DMS153 treated with DMSO at 0.1 percent for 48 hours (cell line): ENCODE data around the gene ADAMTSL2.

Source experiments
- DNase-seq: peaks from one replicate; lab custom pipeline; 2025; ENCODE audit not compliant: unreplicated experiment; lab: John Stamatoyannopoulos, UW

Gene ADAMTSL2

GRCh38 chr9:133499132-133499891 lies 35.2 kb upstream of the ADAMTSL2 start:
- DNase-seq: no peak

- DNase-seq: no peak
Measured at GRCh38 chr9:133499892-133500270, 34.6 kb upstream of the ADAMTSL2 start.

GRCh38 chr9:133502112-133502511 lies 32.4 kb upstream of the ADAMTSL2 start:
- DNase-seq: no peak

- DNase-seq: no peak
Measured at GRCh38 chr9:133505186-133505830, 29.2 kb upstream of the ADAMTSL2 start.

GRCh38 chr9:133505901-133506652 lies 28.4 kb upstream of the ADAMTSL2 start:
- no peak for DNase-seq

GRCh38 chr9:133506653-133507038 lies 27.9 kb upstream of the ADAMTSL2 start:
- peak; percentile 60 for DNase-seq

GRCh38 chr9:133507246-133507965 lies 27.1 kb upstream of the ADAMTSL2 start:
- no peak for DNase-seq

GRCh38 chr9:133508046-133508445 lies 26.5 kb upstream of the ADAMTSL2 start:
- DNase-seq: no peak

GRCh38 chr9:133509179-133510083 lies 25.1 kb upstream of the ADAMTSL2 start:
- peak; percentile 95 for DNase-seq

GRCh38 chr9:133510926-133511505 lies 23.5 kb upstream of the ADAMTSL2 start:
- DNase-seq: no peak

GRCh38 chr9:133511607-133512006 lies 22.9 kb upstream of the ADAMTSL2 start:
- no peak for DNase-seq

GRCh38 chr9:133512253-133513213 lies 22.0 kb upstream of the ADAMTSL2 start:
- peak; percentile 20 for DNase-seq

GRCh38 chr9:133513214-133514100 lies 21.0 kb upstream of the ADAMTSL2 start:
- peak; percentile 49 for DNase-seq

GRCh38 chr9:133514460-133515239 lies 19.9 kb upstream of the ADAMTSL2 start:
- peak; percentile 49 for DNase-seq

GRCh38 chr9:133515240-133515610 lies 19.3 kb upstream of the ADAMTSL2 start:
- no peak for DNase-seq

- no peak for DNase-seq
Measured at GRCh38 chr9:133515615-133516255, 18.8 kb upstream of the ADAMTSL2 start.
